ENCODE results near the gene FBXO42. TPM values are rescaled to one million over a fixed set of nuclear protein-coding genes. Genes with fewer than 3 reads are reported as not detected.
A peak's percentile ranks its signal among the peaks of the same experiment; 100 is the strongest.

Gene FBXO42
- total and polyA plus RNA-seq, 2 of the 13 experiments (the other 11 are each of a cell fraction or from before 2014, with no cell fraction given) = 7.6 to 17.5 TPM

DNA sequence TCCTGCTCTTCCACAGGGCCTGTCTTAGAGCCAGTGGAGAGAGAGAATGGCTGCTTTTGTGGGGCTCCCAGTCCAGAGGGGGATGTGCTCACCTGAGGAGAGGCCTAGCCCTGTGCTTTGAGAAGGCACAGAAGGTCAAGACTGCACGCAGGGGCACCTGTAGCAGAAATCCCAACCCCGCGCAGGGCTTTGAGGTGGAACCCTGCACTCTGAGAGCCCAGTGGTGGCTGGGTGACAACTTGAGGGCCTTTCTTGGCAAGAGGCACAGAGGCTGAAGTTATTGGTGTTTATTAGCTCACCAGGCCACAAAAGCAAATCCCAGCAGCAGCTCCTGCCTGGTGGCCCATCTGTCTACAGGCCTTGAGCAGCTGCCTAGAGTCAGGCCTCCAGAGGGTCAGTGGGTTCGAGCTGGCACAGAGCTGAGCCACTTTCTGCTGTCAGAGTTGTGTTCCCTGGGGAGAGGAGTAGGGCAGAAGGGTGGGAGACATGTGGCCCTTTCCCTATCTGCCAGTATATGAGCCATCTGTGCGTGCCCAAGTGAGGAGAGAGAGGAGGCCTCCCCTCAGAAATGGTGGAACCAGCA lies 46.2 kb upstream of the FBXO42 start:
- H3K79me2 ChIP-seq (ENCODE audit: insufficient read depth, low read length) = peaks cover 3% of the 10 kb centered on the region
- no peak overlapping the region for H3K4me3 ChIP-seq (replicated peaks in 1 of 3; ENCODE audit: insufficient read depth in 1 of 3, low read depth in 2 of 3, low read length in 3 of 3)
- BruUV-seq (replicated peaks) = no TSS peak
- intact Hi-C loops (cut with micrococcal nuclease; ENCODE audit: unreplicated experiment) = no loop called here
- H2AFZ ChIP-seq (ENCODE audit: low read length) = no peak overlapping the region
- H4K20me1 ChIP-seq (ENCODE audit: insufficient read depth, low read length) = 0 out of 2 replicates have a peak, but pooled peaks cover 7% of the 10 kb centered on the region
- in situ Hi-C loops (cut with HindIII; ENCODE audit: extremely low pct_ligation_motif_present, low pct_unique_long_range_greater_than_20kb) = no loop called here
- no peak for DNase-seq (ENCODE audit: low spot score)
- no peak overlapping the region for H3K27ac ChIP-seq (ENCODE audit: extremely low read length, insufficient read depth, low read length)
- H3K36me3 ChIP-seq (replicated peaks in 1 of 2; ENCODE audit: control insufficient read depth in 1 of 2, insufficient read depth in 2 of 2, low read length in 2 of 2) = peaks cover 26 to 37% of the 10 kb centered on the region in 2 experiments; a peak in 4 of 5 replicates
- H3K9ac ChIP-seq (ENCODE audit: insufficient read depth, low read depth, low read length) = no peak overlapping the region
- no peak for FAIRE-seq
- no peaks in the 10 kb centered on the region for H3K27me3 ChIP-seq (ENCODE audit: control insufficient read depth in 1 of 2, insufficient read depth in 2 of 2, low read length in 2 of 2)
- H3K4me2 ChIP-seq (ENCODE audit: low read depth, low read length) = no peak overlapping the region
- no peaks in the 10 kb centered on the region for H3K4me1 ChIP-seq (ENCODE audit: insufficient read depth, low read length)
- ATAC-seq = no peak
- CTCF ChIA-PET (ENCODE audit: low intra/inter-chr PET ratio, low total read pairs) = no interaction called here
- H3K9me3 ChIP-seq (ENCODE audit: low read length) = no peaks in the 10 kb centered on the region
- WGBS (ENCODE audit: low lambda C conversion rate) = 100% methylated on average over 3 of the region's 5 CpGs
- POLR2A ChIA-PET = no interaction called here
- no peak for TF ChIP-seq SSRP1 (CRISPR knock-in tag; IDR thresholded peaks at IDR 0.05)
- peak; percentile 56 for TF ChIP-seq RBM22 (optimal IDR thresholded peaks at IDR 0.05; ENCODE audit: low read length)

DNA sequence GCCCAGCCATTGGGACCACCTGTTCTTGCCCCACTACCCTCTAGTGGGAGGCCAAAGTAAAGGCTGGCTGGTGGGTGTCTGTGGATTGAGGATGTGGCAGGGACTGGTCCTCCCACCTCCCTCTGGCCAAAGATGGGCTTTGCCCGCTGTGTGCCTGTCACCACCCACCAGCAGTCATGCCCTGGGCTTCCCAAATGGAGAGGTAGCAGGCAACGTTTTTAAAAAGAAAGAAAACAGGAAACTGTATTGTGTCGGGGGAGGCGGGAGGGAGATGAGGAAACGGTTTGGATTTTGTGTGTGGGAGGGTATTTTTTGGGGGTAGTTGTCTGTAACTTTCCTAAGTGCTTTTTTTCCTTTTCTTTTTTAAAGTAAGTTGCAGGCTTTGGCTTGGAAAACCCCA lies 44.8 kb upstream of the FBXO42 start:
- H3K4me3 ChIP-seq (replicated peaks in 1 of 3; ENCODE audit: insufficient read depth in 1 of 3, low read depth in 2 of 3, low read length in 3 of 3) = no peak overlapping the region
- H3K79me2 ChIP-seq (ENCODE audit: insufficient read depth, low read length) = peaks cover 15% of the 10 kb centered on the region
- no peak overlapping the region for H3K4me2 ChIP-seq (ENCODE audit: low read depth, low read length)
- no peaks in the 10 kb centered on the region for H3K4me1 ChIP-seq (ENCODE audit: insufficient read depth, low read length)
- no peaks in the 10 kb centered on the region for H3K9me3 ChIP-seq (ENCODE audit: low read length)
- peaks cover 28 to 45% of the 10 kb centered on the region in 2 experiments; a peak in 4 of 5 replicates for H3K36me3 ChIP-seq (replicated peaks in 1 of 2; ENCODE audit: control insufficient read depth in 1 of 2, insufficient read depth in 2 of 2, low read length in 2 of 2)
- no peak overlapping the region for H3K27ac ChIP-seq (ENCODE audit: extremely low read length, insufficient read depth, low read length)
- no peak for FAIRE-seq
- ChIA-PET CTCF (ENCODE audit: low intra/inter-chr PET ratio, low total read pairs) (no interaction called here), POLR2A (no interaction called here)
- peaks cover 14% of the 10 kb centered on the region; the same call in 1 of the 2 replicates for H4K20me1 ChIP-seq (ENCODE audit: insufficient read depth, low read length)
- DNase-seq (ENCODE audit: low spot score) = no peak
- no TSS peak for BruUV-seq (replicated peaks)
- WGBS (ENCODE audit: low lambda C conversion rate) = 91% methylated on average over 5 of the region's 5 CpGs
- H3K27me3 ChIP-seq (ENCODE audit: control insufficient read depth in 1 of 2, insufficient read depth in 2 of 2, low read length in 2 of 2) = no peaks in the 10 kb centered on the region
- H2AFZ ChIP-seq (ENCODE audit: low read length) = no peak overlapping the region
- intact Hi-C loops (cut with micrococcal nuclease; ENCODE audit: unreplicated experiment) (no loop called here), in situ Hi-C loops (cut with HindIII; ENCODE audit: extremely low pct_ligation_motif_present, low pct_unique_long_range_greater_than_20kb) (no loop called here)
- H3K9ac ChIP-seq (ENCODE audit: insufficient read depth, low read depth, low read length) = no peak overlapping the region
- no peak for ATAC-seq
- TF ChIP-seq, protein P1, sequence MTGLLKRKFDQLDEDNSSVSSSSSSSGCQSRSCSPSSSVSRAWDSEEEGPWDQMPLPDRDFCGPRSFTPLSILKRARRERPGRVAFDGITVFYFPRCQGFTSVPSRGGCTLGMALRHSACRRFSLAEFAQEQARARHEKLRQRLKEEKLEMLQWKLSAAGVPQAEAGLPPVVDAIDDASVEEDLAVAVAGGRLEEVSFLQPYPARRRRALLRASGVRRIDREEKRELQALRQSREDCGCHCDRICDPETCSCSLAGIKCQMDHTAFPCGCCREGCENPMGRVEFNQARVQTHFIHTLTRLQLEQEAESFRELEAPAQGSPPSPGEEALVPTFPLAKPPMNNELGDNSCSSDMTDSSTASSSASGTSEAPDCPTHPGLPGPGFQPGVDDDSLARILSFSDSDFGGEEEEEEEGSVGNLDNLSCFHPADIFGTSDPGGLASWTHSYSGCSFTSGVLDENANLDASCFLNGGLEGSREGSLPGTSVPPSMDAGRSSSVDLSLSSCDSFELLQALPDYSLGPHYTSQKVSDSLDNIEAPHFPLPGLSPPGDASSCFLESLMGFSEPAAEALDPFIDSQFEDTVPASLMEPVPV (CRISPR knock-in tag; IDR thresholded peaks at IDR 0.05) = no peak
- TF ChIP-seq ZBTB7B (CRISPR knock-in tag; IDR thresholded peaks at IDR 0.05) (no peak), NFE2L2 (IDR thresholded peaks at IDR 0.05; ENCODE audit: low read length) (no peak), ZNF337 (CRISPR knock-in tag; IDR thresholded peaks at IDR 0.05; ENCODE audit: borderline replicate concordance, low read depth) (no peak), ZNF331 (CRISPR knock-in tag; IDR thresholded peaks at IDR 0.05) (no peak), NFYC (CRISPR knock-in tag; IDR thresholded peaks at IDR 0.05) (no peak)
- TF ChIP-seq, protein P2, sequence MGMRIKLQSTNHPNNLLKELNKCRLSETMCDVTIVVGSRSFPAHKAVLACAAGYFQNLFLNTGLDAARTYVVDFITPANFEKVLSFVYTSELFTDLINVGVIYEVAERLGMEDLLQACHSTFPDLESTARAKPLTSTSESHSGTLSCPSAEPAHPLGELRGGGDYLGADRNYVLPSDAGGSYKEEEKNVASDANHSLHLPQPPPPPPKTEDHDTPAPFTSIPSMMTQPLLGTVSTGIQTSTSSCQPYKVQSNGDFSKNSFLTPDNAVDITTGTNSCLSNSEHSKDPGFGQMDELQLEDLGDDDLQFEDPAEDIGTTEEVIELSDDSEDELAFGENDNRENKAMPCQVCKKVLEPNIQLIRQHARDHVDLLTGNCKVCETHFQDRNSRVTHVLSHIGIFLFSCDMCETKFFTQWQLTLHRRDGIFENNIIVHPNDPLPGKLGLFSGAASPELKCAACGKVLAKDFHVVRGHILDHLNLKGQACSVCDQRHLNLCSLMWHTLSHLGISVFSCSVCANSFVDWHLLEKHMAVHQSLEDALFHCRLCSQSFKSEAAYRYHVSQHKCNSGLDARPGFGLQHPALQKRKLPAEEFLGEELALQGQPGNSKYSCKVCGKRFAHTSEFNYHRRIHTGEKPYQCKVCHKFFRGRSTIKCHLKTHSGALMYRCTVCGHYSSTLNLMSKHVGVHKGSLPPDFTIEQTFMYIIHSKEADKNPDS (CRISPR knock-in tag; IDR thresholded peaks at IDR 0.05) = no peak
- TF ChIP-seq, protein P3, sequence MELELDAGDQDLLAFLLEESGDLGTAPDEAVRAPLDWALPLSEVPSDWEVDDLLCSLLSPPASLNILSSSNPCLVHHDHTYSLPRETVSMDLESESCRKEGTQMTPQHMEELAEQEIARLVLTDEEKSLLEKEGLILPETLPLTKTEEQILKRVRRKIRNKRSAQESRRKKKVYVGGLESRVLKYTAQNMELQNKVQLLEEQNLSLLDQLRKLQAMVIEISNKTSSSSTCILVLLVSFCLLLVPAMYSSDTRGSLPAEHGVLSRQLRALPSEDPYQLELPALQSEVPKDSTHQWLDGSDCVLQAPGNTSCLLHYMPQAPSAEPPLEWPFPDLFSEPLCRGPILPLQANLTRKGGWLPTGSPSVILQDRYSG (CRISPR knock-in tag; IDR thresholded peaks at IDR 0.05) = no peak
